HT1080 (cell line): ENCODE measurements around the gene ZNF879. TPM values are rescaled to one million over a fixed set of nuclear protein-coding genes. Genes with fewer than 3 reads are reported as not detected.

Source experiments
- DNase-seq: peaks from one replicate; pipeline ENCODE4 v3.0.0-alpha.2; 2015; ENCODE audit warnings: low read depth
- polyA plus RNA-seq, 2 experiments: library from polyadenylated mRNA; depleted of rRNA; stranded (reverse); fragments of >200 nt; gene quantifications; 2 replicates each; pipeline ENCODE4 v1.2.3, GENCODE V29; 2015
- total RNA-seq: library from RNA; depleted of rRNA; stranded (reverse); fragments of >200 nt; shearing (Covaris generic); gene quantifications from 2 replicates; pipeline ENCODE4 v1.2.3, GENCODE V29; 2014; rRNA removed

ZNF879 gene
- 0.24 and 0.53 TPM in 2 replicates for total RNA-seq
- 0.14 TPM in 2 replicates for polyA plus RNA-seq (2015; cell fraction: cytosol; rRNA removed)
- 0.74 and 0.84 TPM in 2 replicates for polyA plus RNA-seq (2015; cell fraction: nucleus; rRNA removed)

- DNase-seq, result peak; percentile 73
Observed at GRCh38 chr5:179023528-179024189, at the start of gene ZNF879. Gene ZNF879 (plus strand): TSS chr5:179023804. CDS start chr5:179025005, 1,201 bp downstream.

GRCh38 chr5:178981381-178981780 is 42.2 kb upstream of the ZNF879 start:
- DNase-seq, result no peak

- no peak for DNase-seq
Observed at GRCh38 chr5:178982941-178983340, 40.7 kb upstream of the ZNF879 start.

- no peak for DNase-seq
Observed at GRCh38 chr5:178983728-178984127, 39.9 kb upstream of the ZNF879 start.

GRCh38 chr5:178984145-178985072 is 39.2 kb upstream of the ZNF879 start:
- DNase-seq, result no peak

GRCh38 chr5:178986326-178986960 is 37.2 kb upstream of the ZNF879 start:
- no peak for DNase-seq

GRCh38 chr5:178988436-178989220 is 35.0 kb upstream of the ZNF879 start:
- no peak for DNase-seq

- no peak for DNase-seq
Observed at GRCh38 chr5:178989311-178989710, 34.3 kb upstream of the ZNF879 start.

GRCh38 chr5:178990491-178990890 is 33.1 kb upstream of the ZNF879 start:
- DNase-seq, result no peak

- DNase-seq, result no peak
Observed at GRCh38 chr5:178991190-178992145, 32.1 kb upstream of the ZNF879 start.

- no peak for DNase-seq
Observed at GRCh38 chr5:178992291-178992895, 31.2 kb upstream of the ZNF879 start.

GRCh38 chr5:178993236-178993765 is 30.3 kb upstream of the ZNF879 start:
- DNase-seq, result no peak

- no peak for DNase-seq
Observed at GRCh38 chr5:178993955-178994579, 29.5 kb upstream of the ZNF879 start.

GRCh38 chr5:178994580-178995340 is 28.8 kb upstream of the ZNF879 start, which contains the start of gene GRM6:
Gene GRM6 (minus strand): TSS chr5:178995320. CDS start chr5:178994944, 376 bp downstream.
- no peak for DNase-seq

GRCh38 chr5:178995341-178995690 is 28.3 kb upstream of the ZNF879 start:
- no peak for DNase-seq

- DNase-seq, result no peak
Observed at GRCh38 chr5:178996156-178996555, 27.4 kb upstream of the ZNF879 start.

GRCh38 chr5:178997191-178997590 is 26.4 kb upstream of the ZNF879 start:
- no peak for DNase-seq

- no peak for DNase-seq
Observed at GRCh38 chr5:178998441-178998840, 25.2 kb upstream of the ZNF879 start.
